HUES6 (cell line): ENCODE results near the gene FBLN2.

ENCODE experiments used
- H3K27ac ChIP-seq: 2 replicates; pipeline ENCODE4 v1.7.0; 2013; ENCODE audit warnings: low read depth, mild to moderate bottlenecking, low read length, inconsistent platforms
- H3K27me3 ChIP-seq: 2 replicates; pipeline ENCODE4 v1.6.1; 2013; ENCODE audit warnings: low read length; ENCODE audit not compliant: control insufficient read depth, insufficient read depth
- H3K36me3 ChIP-seq: 2 replicates; pipeline ENCODE4 v1.6.1; 2013; ENCODE audit warnings: low read length; ENCODE audit not compliant: control insufficient read depth, insufficient read depth
- H3K4me1 ChIP-seq: 2 replicates; pipeline ENCODE4 v1.6.1; 2013; ENCODE audit warnings: low read length; ENCODE audit not compliant: control insufficient read depth, insufficient read depth
- H3K4me3 ChIP-seq: 2 replicates; pipeline ENCODE4 v1.5.1; 2013; ENCODE audit warnings: low read depth, low read length
- H3K9ac ChIP-seq: one replicate; pipeline ENCODE4 v1.6.1; 2013; ENCODE audit warnings: mild to moderate bottlenecking, low read length
- H3K9me3 ChIP-seq: 2 replicates; pipeline ENCODE4 v1.6.1; 2013; ENCODE audit warnings: low read depth, low read length; ENCODE audit not compliant: control insufficient read depth, insufficient read depth

FBLN2 gene

DNA sequence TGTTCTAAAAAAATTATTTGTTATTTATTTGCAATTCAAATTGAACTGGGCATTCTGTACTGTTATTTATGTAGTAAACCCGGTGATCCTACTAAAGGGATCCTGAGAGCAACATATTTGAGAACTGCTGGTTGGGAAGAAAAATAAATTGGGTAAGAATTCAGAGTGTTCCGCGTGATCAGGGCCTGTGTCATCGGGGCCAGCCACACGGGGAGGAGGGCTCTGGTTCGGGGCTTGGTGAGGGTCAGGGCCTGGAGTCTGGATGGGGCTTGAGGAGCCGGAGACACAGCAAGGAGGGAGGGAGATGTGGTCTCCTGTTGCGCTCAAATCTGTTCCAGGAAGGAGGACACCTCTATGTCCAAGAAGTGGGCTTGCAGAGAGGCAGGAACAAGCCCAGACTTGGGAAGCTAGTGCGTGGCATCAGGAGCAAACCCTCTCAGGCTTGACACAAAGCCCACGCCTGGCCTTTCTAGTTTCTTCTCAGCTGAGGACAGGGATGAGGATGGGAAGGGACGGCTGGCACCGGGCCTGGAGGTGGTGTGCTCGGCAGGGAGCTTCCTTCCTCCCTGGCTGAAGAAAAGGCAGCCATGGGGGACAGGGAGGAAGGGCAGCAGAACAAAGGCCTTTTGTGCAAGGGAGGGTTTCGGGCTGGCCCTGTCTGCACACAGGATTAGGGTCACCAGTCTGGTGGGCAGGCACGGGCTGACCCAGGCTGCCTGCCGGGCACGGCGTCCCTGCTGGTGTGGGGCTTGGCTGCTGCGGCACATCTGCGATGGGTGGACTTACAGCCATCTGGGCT, 22.9 kb upstream of the FBLN2 start:
- no peaks in the 10 kb centered on the region for H3K36me3 ChIP-seq
- no peaks in the 10 kb centered on the region for H3K27me3 ChIP-seq
- no peak overlapping the region for H3K4me3 ChIP-seq
- peaks cover 14% of the 10 kb centered on the region for H3K4me1 ChIP-seq
- H3K27ac ChIP-seq: no peak overlapping the region
- H3K9me3 ChIP-seq: peaks cover 13% of the 10 kb centered on the region
- H3K9ac ChIP-seq: peak overlapping the region; percentile 21

DNA sequence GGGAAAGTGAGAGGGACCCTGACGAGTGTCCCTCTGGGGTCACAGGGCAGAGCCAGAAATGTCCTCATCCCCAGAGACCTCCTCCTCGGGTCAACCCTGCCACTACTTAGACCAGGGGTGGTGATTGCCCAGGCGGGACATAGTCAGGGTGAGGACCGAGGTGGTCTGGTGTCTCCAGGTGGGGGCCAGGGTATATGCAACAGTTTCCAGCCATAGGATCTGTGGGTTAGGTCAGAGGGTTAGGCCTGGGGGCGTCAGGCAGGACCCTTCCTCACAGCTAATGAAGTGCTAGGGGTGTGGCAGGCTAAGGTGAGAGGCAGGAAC, 22.3 kb upstream of the FBLN2 start:
- Histone ChIP-seq H3K4me3 (no peak overlapping the region), H3K4me1 (peaks cover 14% of the 10 kb centered on the region), H3K36me3 (no peaks in the 10 kb centered on the region), H3K9me3 (peaks cover 8% of the 10 kb centered on the region), H3K27ac (no peak overlapping the region), H3K27me3 (no peaks in the 10 kb centered on the region), H3K9ac (no peak overlapping the region)

DNA sequence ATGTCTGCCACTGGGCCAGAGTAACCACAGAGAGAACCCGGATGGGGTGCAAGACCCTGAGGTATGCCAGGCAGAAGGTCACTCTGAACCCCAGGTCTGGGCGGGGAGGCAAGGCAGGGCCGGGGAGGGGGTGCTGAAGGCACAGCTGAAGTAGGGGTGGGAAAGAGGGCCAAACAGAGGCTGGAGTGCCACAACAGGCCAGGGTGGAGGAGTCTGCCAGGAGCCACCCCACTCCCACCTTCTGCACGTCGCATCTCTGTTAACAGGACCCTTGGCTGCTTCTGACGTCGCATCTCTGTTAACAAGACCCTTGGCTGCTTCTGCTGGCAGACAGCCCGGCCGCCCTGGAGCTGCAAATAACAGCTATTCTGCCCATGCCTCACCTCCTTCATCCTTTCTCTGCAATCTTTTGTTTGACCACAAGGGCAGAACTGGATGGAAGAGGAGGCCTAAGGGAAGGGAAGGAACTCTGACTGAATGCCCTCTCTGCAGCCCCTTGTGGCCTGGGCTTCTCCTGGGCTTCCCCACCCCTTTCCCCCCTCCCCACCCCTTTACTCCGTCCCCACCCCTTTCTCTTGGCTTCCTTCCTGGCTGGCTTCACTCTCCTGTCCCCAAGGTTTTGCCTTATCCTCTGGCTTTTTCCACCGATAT, 20.6 kb upstream of the FBLN2 start:
- Histone ChIP-seq H3K4me1 (peaks cover 14% of the 10 kb centered on the region), H3K27ac (no peak overlapping the region), H3K4me3 (no peak overlapping the region), H3K9me3 (no peaks in the 10 kb centered on the region), H3K36me3 (no peaks in the 10 kb centered on the region), H3K27me3 (no peaks in the 10 kb centered on the region), H3K9ac (no peak overlapping the region)

DNA sequence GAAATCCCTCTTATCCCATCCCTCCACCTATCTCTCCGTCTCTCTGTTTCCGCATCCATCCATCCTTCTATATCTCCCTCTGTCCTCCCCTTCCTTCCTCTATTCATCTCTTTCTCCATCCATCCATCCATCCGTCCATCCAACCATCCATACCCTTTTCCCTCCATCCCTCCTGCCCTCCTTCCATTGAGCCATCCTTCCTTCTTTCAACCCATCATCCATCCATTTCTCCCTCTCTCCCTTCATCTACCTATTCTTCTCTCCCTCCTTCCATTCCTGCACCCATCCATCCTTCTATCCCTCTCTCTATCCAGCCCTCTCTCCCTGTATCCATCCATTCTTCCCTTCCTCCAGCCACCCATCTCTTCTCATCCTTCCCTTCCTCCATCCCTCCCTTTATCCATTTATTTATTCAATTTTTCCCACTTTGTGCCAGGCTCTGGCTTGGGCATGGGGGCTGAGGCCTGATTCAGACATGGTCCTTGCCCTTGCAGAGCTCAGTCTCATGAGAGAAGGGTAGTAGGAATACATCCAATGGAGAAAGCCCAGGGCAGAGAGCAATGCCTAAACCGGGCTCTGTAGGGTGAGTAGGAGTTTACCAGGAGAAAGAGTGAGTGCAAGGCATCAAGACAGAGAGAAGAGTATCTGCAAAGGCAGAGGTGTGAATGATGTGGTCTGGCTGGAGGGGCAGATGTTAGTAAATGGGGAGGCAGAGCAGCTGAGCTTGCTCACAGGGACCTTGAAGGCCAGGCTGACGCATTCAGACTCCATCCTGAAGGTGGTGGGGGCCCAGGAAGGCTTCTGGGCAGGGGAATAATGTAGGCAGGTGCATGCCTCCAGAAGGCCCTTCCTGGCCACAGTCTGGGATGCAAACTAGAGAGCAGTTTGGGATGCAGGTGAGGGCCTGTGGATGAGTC, 19.5 kb upstream of the FBLN2 start:
- Histone ChIP-seq H3K9me3 (no peaks in the 10 kb centered on the region), H3K27me3 (no peaks in the 10 kb centered on the region), H3K9ac (no peak overlapping the region), H3K4me3 (no peak overlapping the region), H3K27ac (no peak overlapping the region), H3K4me1 (peaks cover 14% of the 10 kb centered on the region), H3K36me3 (no peaks in the 10 kb centered on the region)

DNA sequence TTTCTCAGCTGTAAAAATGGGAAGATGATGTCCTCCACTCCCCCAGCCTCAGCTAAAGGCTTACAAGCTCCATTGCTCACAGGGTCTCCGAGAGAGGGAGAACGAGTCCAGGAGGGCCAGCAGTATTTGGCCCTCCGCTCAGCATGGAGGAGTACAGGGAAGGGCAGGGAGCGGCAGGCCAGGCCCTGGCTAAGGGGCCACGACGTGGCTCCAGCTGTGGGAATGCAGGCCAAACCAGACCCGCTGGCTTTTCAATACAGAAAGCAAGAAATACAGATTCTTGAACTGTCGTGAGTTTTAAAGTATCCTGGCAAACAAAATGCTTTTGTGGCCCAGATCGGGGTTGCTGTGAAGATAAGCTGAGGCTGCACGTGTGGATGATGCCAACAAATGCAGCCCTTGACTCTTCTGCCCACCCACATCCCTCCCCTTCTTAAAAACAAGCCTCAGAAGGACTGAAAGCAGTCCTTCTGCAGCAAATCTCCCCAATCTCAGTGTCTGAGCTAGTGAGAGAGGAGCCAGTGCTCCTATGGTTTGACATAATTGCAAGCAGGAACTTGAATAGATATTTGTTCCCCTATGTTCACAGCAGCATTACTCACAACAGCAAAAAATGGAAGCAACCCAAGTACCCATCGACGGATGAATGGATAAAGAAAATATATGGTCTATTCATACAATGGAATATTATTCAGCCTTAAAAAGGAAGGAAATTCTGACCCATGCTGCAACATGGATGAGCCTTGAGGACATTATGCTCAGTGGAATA, 18.5 kb upstream of the FBLN2 start:
- H3K27ac ChIP-seq: no peak overlapping the region
- H3K4me3 ChIP-seq: no peak overlapping the region
- H3K27me3 ChIP-seq: no peaks in the 10 kb centered on the region
- no peaks in the 10 kb centered on the region for H3K36me3 ChIP-seq
- peaks cover 14% of the 10 kb centered on the region for H3K4me1 ChIP-seq
- H3K9ac ChIP-seq: no peak overlapping the region
- H3K9me3 ChIP-seq: no peaks in the 10 kb centered on the region

DNA sequence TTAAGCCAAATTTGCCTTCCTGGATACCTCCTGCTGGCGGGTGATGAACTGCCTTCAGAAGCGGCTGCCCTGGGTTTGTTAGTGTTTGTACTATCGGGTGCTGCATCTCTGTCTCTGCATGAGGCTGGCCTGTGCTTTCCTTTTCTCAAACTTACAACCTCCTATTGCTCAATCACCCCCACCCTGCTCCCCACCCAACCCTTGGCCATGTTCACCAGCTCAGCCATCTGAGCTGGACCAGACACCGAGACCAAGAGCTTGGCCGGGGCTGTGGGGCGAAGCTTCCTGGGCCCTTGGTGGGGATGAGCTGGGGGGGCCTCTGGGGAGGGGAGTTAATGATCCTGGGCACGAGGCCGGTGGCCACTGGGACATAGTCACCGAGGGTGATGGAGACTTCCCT, 16.8 kb upstream of the FBLN2 start:
- no peaks in the 10 kb centered on the region for H3K9me3 ChIP-seq
- H3K27me3 ChIP-seq: no peaks in the 10 kb centered on the region
- H3K27ac ChIP-seq: no peak overlapping the region
- no peak overlapping the region for H3K4me3 ChIP-seq
- H3K36me3 ChIP-seq: no peaks in the 10 kb centered on the region
- peaks cover 11% of the 10 kb centered on the region for H3K4me1 ChIP-seq
- no peak overlapping the region for H3K9ac ChIP-seq

DNA sequence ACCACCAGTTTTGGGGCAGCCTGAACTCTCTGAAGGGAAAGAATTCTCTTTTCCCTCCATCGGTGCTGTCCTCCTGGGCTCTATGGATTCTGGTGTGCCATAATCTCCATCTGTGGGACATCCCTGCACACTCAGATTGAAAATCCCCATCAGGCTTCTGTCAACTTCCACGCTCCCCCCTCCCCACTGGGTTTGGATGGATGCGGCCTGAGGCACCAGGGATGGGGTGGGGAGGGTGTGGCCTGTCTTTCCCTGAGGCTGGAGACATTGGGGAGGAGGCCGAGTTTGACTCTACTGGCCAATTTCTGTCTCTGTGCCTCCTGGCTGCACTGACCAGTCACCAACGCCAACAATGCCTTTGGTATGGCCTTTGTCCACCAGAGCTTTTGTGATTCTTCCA, 16.3 kb upstream of the FBLN2 start:
- Histone ChIP-seq H3K4me3 (no peak overlapping the region), H3K9ac (no peak overlapping the region), H3K4me1 (peaks cover 12% of the 10 kb centered on the region), H3K36me3 (no peaks in the 10 kb centered on the region), H3K27ac (no peak overlapping the region), H3K9me3 (no peaks in the 10 kb centered on the region), H3K27me3 (no peaks in the 10 kb centered on the region)

DNA sequence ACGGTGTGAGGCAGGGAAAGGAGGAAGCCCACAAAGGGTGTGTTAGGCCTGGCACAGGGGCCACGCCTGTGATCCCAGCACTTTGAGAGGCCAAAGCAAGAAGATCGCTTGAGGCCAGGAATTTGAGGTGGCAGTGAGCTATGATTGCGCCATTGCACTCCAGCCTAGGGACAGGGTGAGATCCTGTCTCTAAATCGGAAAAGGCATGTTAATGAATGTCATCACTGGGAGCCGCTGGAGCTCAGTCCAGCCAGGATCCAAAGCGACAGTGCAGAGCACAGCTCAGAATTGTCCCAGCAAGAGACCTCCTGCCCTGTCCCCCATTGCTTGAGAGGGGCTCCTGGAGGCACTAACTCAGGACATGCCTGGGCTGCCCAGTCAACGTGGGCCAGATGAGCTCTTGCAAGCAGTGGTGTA, 15.0 kb upstream of the FBLN2 start:
- no peaks in the 10 kb centered on the region for H3K9me3 ChIP-seq
- H3K36me3 ChIP-seq: no peaks in the 10 kb centered on the region
- H3K4me3 ChIP-seq: no peak overlapping the region
- peaks cover 10% of the 10 kb centered on the region for H3K4me1 ChIP-seq
- H3K27me3 ChIP-seq: no peaks in the 10 kb centered on the region
- no peak overlapping the region for H3K27ac ChIP-seq
- H3K9ac ChIP-seq: no peak overlapping the region

DNA sequence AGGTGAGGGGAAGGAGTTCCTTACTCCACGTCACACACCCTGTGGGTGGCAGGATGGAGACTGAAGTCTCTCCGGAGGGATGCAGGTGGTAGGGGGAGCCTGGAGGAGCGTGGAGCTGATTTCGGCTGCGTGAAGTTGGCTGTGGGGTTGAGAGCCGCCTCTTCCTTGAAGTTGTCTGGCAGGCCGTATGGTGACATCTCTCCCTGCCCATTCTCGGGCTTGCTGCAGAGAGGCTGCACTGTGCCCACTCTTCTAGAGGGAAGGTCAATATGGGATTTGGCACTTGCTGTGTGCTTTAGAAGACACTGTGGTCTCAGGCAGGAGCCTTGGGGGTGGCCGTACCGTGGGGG, 13.4 kb upstream of the FBLN2 start:
- H3K9ac ChIP-seq: no peak overlapping the region
- no peaks in the 10 kb centered on the region for H3K9me3 ChIP-seq
- H3K4me3 ChIP-seq: no peak overlapping the region
- H3K27me3 ChIP-seq: no peaks in the 10 kb centered on the region
- no peaks in the 10 kb centered on the region for H3K36me3 ChIP-seq
- peaks cover 9% of the 10 kb centered on the region; the same call in 1 of the 2 replicates for H3K4me1 ChIP-seq
- no peak overlapping the region for H3K27ac ChIP-seq

DNA sequence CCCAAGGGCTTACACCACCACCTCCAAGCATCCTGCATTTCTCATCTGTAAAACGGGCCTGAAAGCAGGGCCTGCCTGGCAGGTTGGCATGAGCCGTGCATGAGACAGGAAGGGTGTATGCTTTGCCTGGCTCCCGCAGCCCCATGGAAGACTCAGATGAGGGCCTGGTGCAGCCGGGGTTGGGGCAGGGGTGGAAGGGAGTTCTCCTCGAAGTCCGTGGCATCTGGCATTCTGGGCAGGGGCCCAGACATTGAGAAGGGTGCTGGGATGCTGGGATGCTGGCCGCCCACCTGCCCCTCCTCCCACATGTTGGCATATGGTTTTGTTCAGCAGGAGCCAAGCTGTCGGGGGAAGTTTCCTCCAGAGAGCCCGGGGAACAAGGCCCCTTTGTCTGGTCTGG, 13.0 kb upstream of the FBLN2 start:
- Histone ChIP-seq H3K36me3 (no peaks in the 10 kb centered on the region), H3K27ac (no peak overlapping the region), H3K4me3 (no peak overlapping the region), H3K27me3 (no peaks in the 10 kb centered on the region), H3K4me1 (peaks cover 9% of the 10 kb centered on the region; the same call in 1 of the 2 replicates), H3K9ac (no peak overlapping the region), H3K9me3 (no peaks in the 10 kb centered on the region)
